ENCODE results near the gene B3GAT1.

B3GAT1 gene

GRCh38 chr11:134398644-134399292, 13.3 kb downstream of the B3GAT1 start:
- peak in 6 of 10 donors; percentile 50 to 95 (median 76) for DNase-seq
- intact Hi-C loops (cut with DNase I), result loop anchor here (10.0 kb wide), 1 partner anchor 166 kb away; no protein-coding TSS in a partner anchor

GRCh38 chr11:134398079-134398444, 14.0 kb downstream of the B3GAT1 start:
- intact Hi-C loops (cut with DNase I), result loop anchor here (10.0 kb wide), 1 partner anchor 167 kb away; no protein-coding TSS in a partner anchor
- DNase-seq, result peak in 9 of 10 donors; percentile 34 to 95 (median 76)

GRCh38 chr11:134397304-134398078, 14.6 kb downstream of the B3GAT1 start:
- intact Hi-C loops (cut with DNase I), result loop anchor here (10.0 kb wide), 1 partner anchor 167 kb away; no protein-coding TSS in a partner anchor
- peak in 3 of 10 donors; percentile 5 to 74 (median 70) for DNase-seq

- peak in 3 of 10 donors; percentile 23 to 85 (median 70) for DNase-seq
- intact Hi-C loops (cut with DNase I), result loop anchor here (10.0 kb wide), 1 partner anchor 170 kb away; no protein-coding TSS in a partner anchor
These were observed 17.0 kb downstream of the B3GAT1 start for GRCh38 chr11:134395002-134395401.

- DNase-seq, result peak in 2 of 10 donors; percentile 23 to 61
- intact Hi-C loops (cut with DNase I), result loop anchor here (10.0 kb wide), 1 partner anchor 170 kb away; no protein-coding TSS in a partner anchor
These were observed 17.7 kb downstream of the B3GAT1 start for GRCh38 chr11:134394311-134394710.

GRCh38 chr11:134393638-134394037, 18.4 kb downstream of the B3GAT1 start:
- intact Hi-C loops (cut with DNase I), result loop anchor here (10.0 kb wide), 1 partner anchor 171 kb away; no protein-coding TSS in a partner anchor
- peak in 8 of 10 donors; percentile 61 to 96 (median 72) for DNase-seq

GRCh38 chr11:134392953-134393615, 19.0 kb downstream of the B3GAT1 start:
- intact Hi-C loops (cut with DNase I), result loop anchor here (10.0 kb wide), 1 partner anchor 172 kb away; no protein-coding TSS in a partner anchor
- DNase-seq, result peak in 1 of 10 donors; percentile 73

- peak in 1 of 10 donors; percentile 76 for DNase-seq
- intact Hi-C loops (cut with DNase I), result loop anchor here (10.0 kb wide), 1 partner anchor 173 kb away; no protein-coding TSS in a partner anchor
These were observed 20.4 kb downstream of the B3GAT1 start for GRCh38 chr11:134391656-134392055.

- intact Hi-C loops (cut with DNase I), result loop anchor here (10.0 kb wide), 1 partner anchor 174 kb away; no protein-coding TSS in a partner anchor
- DNase-seq, result peak in 1 of 10 donors; percentile 68
These were observed 21.1 kb downstream of the B3GAT1 start for GRCh38 chr11:134390706-134391569.

GRCh38 chr11:134389464-134390180, 22.4 kb downstream of the B3GAT1 start:
- intact Hi-C loops (cut with DNase I), result loop anchor here (10.0 kb wide), 1 partner anchor 175 kb away; no protein-coding TSS in a partner anchor
- peak in 1 of 10 donors; percentile 69 for DNase-seq

- DNase-seq, result no peak
- intact Hi-C loops (cut with DNase I), result no loop called here
These were observed 23.5 kb downstream of the B3GAT1 start for GRCh38 chr11:134388590-134388989.

- peak in 1 of 10 donors; percentile 75 for DNase-seq
- intact Hi-C loops (cut with DNase I), result no loop called here
These were observed 24.5 kb downstream of the B3GAT1 start for GRCh38 chr11:134387501-134387900.

- intact Hi-C loops (cut with DNase I), result no loop called here
- DNase-seq, result peak in 1 of 10 donors; percentile 16
These were observed 25.1 kb downstream of the B3GAT1 start for GRCh38 chr11:134386945-134387344.

- intact Hi-C loops (cut with DNase I), result no loop called here
- DNase-seq, result peak; percentile 45 to 95 (median 67)
These were observed 26.1 kb downstream of the B3GAT1 start for GRCh38 chr11:134385774-134386565.

GRCh38 chr11:134385171-134385570, 26.9 kb downstream of the B3GAT1 start:
- DNase-seq, result peak in 1 of 10 donors; percentile 60
- intact Hi-C loops (cut with DNase I), result no loop called here

GRCh38 chr11:134384406-134384805, 27.6 kb downstream of the B3GAT1 start:
- peak in 1 of 10 donors; percentile 78 for DNase-seq
- intact Hi-C loops (cut with DNase I), result no loop called here

GRCh38 chr11:134383576-134384221, 28.3 kb downstream of the B3GAT1 start:
- intact Hi-C loops (cut with DNase I), result no loop called here
- DNase-seq, result peak in 1 of 10 donors; percentile 82
